ENCODE data around the gene TXNDC5.

DNA sequence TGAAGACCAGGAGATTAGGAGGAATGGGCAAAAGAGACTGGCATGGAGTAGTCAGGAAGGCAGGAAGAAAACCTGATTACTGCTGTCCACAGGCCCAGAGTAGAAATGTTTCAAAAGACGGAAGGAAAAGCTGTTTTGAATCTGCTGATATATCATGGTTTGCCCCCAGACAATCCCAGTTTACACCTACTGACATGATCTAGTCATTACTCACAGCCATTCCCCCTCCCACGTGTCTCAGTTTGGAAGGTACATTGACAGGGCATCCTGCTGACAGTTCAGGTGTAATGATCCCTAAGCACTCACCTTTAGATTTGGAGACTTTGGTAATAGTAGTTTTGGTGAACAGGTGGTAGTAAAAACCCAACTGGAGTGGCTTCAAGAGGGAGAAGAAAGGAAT, 9.8 kb upstream of the TXNDC5 start:
- TF ChIP-seq, protein P1, sequence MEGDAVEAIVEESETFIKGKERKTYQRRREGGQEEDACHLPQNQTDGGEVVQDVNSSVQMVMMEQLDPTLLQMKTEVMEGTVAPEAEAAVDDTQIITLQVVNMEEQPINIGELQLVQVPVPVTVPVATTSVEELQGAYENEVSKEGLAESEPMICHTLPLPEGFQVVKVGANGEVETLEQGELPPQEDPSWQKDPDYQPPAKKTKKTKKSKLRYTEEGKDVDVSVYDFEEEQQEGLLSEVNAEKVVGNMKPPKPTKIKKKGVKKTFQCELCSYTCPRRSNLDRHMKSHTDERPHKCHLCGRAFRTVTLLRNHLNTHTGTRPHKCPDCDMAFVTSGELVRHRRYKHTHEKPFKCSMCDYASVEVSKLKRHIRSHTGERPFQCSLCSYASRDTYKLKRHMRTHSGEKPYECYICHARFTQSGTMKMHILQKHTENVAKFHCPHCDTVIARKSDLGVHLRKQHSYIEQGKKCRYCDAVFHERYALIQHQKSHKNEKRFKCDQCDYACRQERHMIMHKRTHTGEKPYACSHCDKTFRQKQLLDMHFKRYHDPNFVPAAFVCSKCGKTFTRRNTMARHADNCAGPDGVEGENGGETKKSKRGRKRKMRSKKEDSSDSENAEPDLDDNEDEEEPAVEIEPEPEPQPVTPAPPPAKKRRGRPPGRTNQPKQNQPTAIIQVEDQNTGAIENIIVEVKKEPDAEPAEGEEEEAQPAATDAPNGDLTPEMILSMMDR (IDR thresholded peaks at IDR 0.05) = no peak
- no peak for TF ChIP-seq EP300 (IDR thresholded peaks at IDR 0.05)
- TF ChIP-seq POLR2A (IDR thresholded peaks at IDR 0.05) = no peak
- TF ChIP-seq POLR2AphosphoS5 (IDR thresholded peaks at IDR 0.05) = no peak
